ENCODE data around the gene ATP1A4. TPM values are rescaled to one million over a fixed set of nuclear protein-coding genes. Genes with fewer than 3 reads are reported as not detected.

The ATP1A4 gene
- total RNA-seq, 1 donor from 2014 or later: 0.38 TPM

DNA sequence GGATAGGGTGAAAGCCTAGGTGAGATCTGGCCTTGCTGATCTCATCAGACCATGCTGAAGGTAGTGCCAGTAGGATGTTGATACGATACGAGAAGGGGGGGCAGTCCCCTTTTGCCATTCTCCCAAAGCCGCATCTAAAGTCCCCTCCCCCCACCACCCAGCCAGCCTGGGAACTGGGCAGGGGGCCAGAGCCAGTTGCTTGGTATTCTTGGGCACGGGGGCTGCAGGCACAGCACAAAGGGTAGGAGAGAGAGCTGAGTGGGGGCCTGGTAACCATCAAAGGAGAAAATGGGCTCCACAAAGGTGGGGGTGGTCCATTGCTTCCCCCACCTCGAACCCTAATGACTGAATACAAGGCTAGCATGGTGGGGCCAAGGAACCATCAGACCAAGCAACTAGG is 59.2 kb downstream of the ATP1A4 start:
- H3K36me3 Mint-ChIP-seq: peaks cover 16% of the 10 kb centered on the region
- no peaks in the 10 kb centered on the region for H3K9me3 Mint-ChIP-seq
- TF ChIP-seq, protein P1, sequence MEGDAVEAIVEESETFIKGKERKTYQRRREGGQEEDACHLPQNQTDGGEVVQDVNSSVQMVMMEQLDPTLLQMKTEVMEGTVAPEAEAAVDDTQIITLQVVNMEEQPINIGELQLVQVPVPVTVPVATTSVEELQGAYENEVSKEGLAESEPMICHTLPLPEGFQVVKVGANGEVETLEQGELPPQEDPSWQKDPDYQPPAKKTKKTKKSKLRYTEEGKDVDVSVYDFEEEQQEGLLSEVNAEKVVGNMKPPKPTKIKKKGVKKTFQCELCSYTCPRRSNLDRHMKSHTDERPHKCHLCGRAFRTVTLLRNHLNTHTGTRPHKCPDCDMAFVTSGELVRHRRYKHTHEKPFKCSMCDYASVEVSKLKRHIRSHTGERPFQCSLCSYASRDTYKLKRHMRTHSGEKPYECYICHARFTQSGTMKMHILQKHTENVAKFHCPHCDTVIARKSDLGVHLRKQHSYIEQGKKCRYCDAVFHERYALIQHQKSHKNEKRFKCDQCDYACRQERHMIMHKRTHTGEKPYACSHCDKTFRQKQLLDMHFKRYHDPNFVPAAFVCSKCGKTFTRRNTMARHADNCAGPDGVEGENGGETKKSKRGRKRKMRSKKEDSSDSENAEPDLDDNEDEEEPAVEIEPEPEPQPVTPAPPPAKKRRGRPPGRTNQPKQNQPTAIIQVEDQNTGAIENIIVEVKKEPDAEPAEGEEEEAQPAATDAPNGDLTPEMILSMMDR (IDR thresholded peaks at IDR 0.05; ENCODE audit: unreplicated experiment): no peak
- no peaks in the 10 kb centered on the region for H3K27me3 Mint-ChIP-seq (ENCODE audit: low read depth)
- H3K4me3 Mint-ChIP-seq: no peak overlapping the region
- no peak for DNase-seq (ENCODE audit: low spot score in 2 of 2, unreplicated experiment in 2 of 2)
- peaks cover 48% of the 10 kb centered on the region for H3K4me1 Mint-ChIP-seq
- peak overlapping the region; percentile 84 for H3K27ac Mint-ChIP-seq

DNA sequence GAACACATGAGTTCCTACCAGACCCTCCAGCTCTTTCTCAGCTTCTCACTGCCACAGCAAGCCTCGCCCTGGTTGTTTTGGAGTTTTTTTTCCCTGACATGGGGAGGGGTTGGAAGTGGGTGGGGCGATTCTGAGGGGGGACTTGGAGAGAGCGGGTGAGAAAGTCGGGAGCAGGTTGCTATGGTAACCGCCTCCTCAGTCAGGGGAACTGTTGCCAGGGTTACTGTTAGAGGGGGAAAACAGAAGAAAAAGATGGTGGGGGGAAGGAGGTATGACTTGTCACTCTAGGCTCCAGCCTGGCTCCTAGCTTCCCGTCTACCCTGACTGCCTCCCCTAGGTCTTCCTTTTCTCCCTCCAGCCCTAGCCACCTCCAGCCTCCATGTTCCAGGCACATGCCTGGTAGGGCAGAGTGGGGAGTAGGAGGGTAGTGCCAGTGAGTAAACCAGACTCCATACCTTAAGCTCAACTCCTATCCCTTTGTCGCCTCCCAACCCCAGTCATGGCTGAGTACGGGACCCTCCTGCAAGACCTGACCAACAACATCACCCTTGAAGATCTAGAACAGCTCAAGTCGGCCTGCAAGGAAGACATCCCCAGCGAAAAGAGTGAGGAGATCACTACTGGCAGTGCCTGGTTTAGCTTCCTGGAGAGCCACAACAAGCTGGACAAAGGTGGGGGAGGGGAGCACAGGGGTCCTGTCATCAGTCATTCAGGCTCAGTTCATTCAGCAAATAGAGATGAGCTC is 59.8 kb downstream of the ATP1A4 start:
- Mint-ChIP-seq H3K27ac (peak overlapping the region; percentile 38), H3K9me3 (no peaks in the 10 kb centered on the region), H3K36me3 (peaks cover 16% of the 10 kb centered on the region), H3K4me3 (no peak overlapping the region), H3K27me3 (ENCODE audit: low read depth) (no peaks in the 10 kb centered on the region), H3K4me1 (peaks cover 45% of the 10 kb centered on the region)
- TF ChIP-seq, protein P1 (IDR thresholded peaks at IDR 0.05; ENCODE audit: unreplicated experiment): no peak
- no peak for DNase-seq (ENCODE audit: low spot score in 2 of 2, unreplicated experiment in 2 of 2)

DNA sequence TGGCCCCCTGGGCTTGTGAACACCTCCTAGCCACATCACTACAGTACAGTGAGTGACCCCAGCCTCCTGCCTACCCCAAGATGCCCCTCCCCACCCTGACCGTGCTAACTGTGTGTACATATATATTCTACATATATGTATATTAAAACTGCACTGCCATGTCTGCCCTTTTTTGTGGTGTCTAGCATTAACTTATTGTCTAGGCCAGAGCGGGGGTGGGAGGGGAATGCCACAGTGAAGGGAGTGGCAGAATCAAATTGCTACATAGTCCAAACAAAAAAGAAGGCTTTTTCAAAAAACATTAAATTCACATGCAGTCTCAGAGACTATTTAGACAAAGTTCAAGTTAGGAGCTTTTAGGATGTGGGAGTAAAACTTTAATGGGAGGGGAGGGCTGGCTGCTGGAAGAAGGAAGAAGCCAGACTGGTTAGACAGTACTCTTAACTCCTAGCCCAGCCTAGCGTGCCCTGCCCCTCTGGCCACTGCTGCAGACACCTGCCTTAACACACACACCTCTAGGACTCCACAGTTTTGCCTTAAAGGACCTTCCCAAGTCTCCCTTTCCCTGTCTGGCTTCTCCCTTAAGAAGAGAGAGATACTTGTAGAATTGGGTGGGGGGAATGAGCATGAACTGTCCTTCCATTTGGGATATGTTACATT is 63.2 kb downstream of the ATP1A4 start:
- TF ChIP-seq, protein P1 (IDR thresholded peaks at IDR 0.05; ENCODE audit: unreplicated experiment): no peak
- DNase-seq (ENCODE audit: low spot score in 2 of 2, unreplicated experiment in 2 of 2): no peak
- peaks cover 17% of the 10 kb centered on the region for H3K36me3 Mint-ChIP-seq
- peak overlapping the region; percentile 89 for H3K27ac Mint-ChIP-seq
- H3K4me1 Mint-ChIP-seq: peaks cover 17% of the 10 kb centered on the region
- H3K9me3 Mint-ChIP-seq: no peaks in the 10 kb centered on the region
- no peaks in the 10 kb centered on the region for H3K27me3 Mint-ChIP-seq (ENCODE audit: low read depth)
- H3K4me3 Mint-ChIP-seq: no peak overlapping the region

DNA sequence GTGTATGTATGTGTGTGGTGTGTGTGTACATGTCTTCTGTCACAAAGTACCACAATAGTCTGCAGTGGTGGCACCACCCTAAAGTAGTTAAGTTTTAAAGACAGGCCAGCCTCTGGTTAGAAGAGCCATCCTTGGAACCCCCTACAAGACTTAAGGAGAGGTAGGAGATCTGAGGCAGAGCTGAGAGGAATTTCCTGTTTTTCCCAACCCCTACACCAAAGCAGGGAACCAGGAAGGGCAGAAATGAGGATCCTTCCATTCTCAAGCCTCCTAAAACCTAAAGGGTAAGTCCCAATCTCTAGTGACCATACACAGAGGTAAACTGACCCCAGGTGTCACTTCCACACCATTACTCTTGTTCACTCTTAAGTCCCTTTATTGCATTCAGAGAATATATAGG is 64.9 kb downstream of the ATP1A4 start:
- peaks cover 24% of the 10 kb centered on the region for H3K36me3 Mint-ChIP-seq
- no peaks in the 10 kb centered on the region for H3K27me3 Mint-ChIP-seq (ENCODE audit: low read depth)
- peak overlapping the region; percentile 89 for H3K27ac Mint-ChIP-seq
- TF ChIP-seq, protein P1 (IDR thresholded peaks at IDR 0.05; ENCODE audit: unreplicated experiment): no peak
- DNase-seq (ENCODE audit: low spot score in 2 of 2, unreplicated experiment in 2 of 2): no peak
- peaks cover 7% of the 10 kb centered on the region for H3K4me1 Mint-ChIP-seq
- no peak overlapping the region for H3K4me3 Mint-ChIP-seq
- H3K9me3 Mint-ChIP-seq: no peaks in the 10 kb centered on the region

DNA sequence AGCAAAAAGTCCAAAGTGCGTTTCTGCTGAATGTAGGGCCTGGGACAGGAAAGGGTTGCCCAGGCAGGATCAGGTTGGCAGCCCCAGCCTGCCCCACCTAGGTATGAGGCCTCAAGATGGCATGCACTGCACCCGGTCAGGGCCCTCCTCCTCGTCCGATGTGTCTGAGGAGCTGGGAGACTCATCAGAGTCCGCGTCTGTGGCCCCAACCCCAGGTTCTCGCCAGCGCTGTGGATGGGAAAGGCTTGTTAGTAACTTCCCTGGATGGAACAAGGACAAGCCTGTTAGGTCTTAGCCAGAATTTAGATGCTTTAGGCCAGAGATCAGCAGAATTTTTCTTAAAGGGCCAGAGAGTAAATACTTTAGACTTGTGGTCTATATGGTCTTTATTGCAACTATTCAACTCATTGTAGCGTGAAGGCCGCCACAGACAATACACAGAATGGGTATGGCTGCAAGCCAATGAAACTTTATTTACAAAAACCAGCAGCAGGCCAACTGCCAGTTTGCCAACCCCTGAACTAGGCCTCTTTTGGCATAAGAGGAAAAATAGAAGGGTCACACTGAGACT is 66.2 kb downstream of the ATP1A4 start:
- DNase-seq (ENCODE audit: low spot score in 2 of 2, unreplicated experiment in 2 of 2): no peak
- peaks cover 24% of the 10 kb centered on the region for H3K36me3 Mint-ChIP-seq
- TF ChIP-seq, protein P1 (IDR thresholded peaks at IDR 0.05; ENCODE audit: unreplicated experiment): no peak
- no peak overlapping the region for H3K27ac Mint-ChIP-seq
- no peaks in the 10 kb centered on the region for H3K9me3 Mint-ChIP-seq
- no peak overlapping the region for H3K4me3 Mint-ChIP-seq
- H3K4me1 Mint-ChIP-seq: peaks cover 7% of the 10 kb centered on the region
- no peaks in the 10 kb centered on the region for H3K27me3 Mint-ChIP-seq (ENCODE audit: low read depth)

All from mesothelial cell of epicardium (in vitro differentiated cells).